Measurements from ENCODE around the gene CCDC102A.

DNA sequence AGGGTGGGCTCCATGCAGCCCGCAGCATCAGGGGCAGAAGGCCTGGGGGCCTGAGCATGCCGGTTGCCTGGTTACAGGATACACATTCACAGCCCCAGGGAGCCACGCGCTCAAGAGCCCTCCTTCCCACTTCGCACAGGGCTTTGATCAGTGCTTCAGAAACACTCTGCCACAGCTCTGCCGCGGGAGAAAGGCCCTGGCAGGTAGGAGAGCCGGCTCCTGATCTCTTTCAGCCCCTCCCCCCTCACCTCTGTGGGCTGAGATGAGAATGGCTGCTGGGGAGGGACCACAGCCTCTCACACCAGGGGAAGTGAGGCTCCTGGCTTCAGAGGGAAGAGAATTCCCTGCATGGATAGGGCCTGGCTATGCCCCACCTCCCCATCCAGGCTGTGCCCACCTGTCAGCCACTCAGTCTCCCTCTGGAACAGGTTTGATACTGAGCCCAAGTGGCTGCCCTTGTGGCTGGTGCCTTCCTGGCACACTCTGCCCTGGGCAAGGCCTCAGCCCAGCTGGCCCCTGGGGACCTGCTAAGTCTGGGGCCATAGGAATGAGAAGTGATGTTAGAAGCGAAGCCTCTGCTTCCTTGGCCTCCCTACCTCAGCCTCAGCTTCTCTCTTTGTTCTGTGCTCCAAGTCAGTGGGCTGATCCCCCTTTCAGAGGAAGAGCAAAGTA is 58.7 kb downstream of the CCDC102A start:
- TF ChIP-seq, protein P1, sequence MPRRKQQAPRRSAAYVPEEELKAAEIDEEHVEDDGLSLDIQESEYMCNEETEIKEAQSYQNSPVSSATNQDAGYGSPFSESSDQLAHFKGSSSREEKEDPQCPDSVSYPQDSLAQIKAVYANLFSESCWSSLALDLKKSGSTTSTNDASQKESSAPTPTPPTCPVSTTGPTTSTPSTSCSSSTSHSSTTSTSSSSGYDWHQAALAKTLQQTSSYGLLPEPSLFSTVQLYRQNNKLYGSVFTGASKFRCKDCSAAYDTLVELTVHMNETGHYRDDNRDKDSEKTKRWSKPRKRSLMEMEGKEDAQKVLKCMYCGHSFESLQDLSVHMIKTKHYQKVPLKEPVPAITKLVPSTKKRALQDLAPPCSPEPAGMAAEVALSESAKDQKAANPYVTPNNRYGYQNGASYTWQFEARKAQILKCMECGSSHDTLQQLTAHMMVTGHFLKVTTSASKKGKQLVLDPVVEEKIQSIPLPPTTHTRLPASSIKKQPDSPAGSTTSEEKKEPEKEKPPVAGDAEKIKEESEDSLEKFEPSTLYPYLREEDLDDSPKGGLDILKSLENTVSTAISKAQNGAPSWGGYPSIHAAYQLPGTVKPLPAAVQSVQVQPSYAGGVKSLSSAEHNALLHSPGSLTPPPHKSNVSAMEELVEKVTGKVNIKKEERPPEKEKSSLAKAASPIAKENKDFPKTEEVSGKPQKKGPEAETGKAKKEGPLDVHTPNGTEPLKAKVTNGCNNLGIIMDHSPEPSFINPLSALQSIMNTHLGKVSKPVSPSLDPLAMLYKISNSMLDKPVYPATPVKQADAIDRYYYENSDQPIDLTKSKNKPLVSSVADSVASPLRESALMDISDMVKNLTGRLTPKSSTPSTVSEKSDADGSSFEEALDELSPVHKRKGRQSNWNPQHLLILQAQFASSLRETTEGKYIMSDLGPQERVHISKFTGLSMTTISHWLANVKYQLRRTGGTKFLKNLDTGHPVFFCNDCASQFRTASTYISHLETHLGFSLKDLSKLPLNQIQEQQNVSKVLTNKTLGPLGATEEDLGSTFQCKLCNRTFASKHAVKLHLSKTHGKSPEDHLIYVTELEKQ (CRISPR knock-in tag; IDR thresholded peaks at IDR 0.05) = no peak
- no peak for TF ChIP-seq RBM14 (IDR thresholded peaks at IDR 0.05; ENCODE audit: borderline replicate concordance, insufficient read depth, low read depth, low read length)
- TF ChIP-seq, protein P2, sequence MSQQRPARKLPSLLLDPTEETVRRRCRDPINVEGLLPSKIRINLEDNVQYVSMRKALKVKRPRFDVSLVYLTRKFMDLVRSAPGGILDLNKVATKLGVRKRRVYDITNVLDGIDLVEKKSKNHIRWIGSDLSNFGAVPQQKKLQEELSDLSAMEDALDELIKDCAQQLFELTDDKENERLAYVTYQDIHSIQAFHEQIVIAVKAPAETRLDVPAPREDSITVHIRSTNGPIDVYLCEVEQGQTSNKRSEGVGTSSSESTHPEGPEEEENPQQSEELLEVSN (IDR thresholded peaks at IDR 0.05; ENCODE audit: borderline replicate concordance in 1 of 2, extremely low read depth in 1 of 2, insufficient read depth in 1 of 2, insufficient read length in 1 of 2, low read depth in 1 of 2, low read length in 1 of 2, poor library complexity in 1 of 2, severe bottlenecking in 1 of 2) = no peak
- TF ChIP-seq TFAP4 (CRISPR knock-in tag; IDR thresholded peaks at IDR 0.05; ENCODE audit: borderline replicate concordance) = no peak
- TF ChIP-seq ZNF133 (CRISPR knock-in tag; IDR thresholded peaks at IDR 0.05) = no peak

Measured in K562 (cell line).